Retinal pigment epithelial cell (primary cell): ENCODE data around the gene NDUFS4.

Experiments
- DNase-seq: peaks from one replicate; pipeline ENCODE4 v3.0.0-alpha.2; 2010; ENCODE audit warnings: low read depth
- H3K4me3 ChIP-seq: 2 replicates; pipeline ENCODE4 v1.5.1; 2011; ENCODE audit warnings: mild to moderate bottlenecking, low read length, control low read depth, moderate library complexity
- CTCF ChIP-seq: conservative IDR thresholded peaks from 2 replicates; pipeline ENCODE4 v1.5.1; 2011; ENCODE audit warnings: low read depth, low read length, control low read depth, inconsistent platforms

NDUFS4 gene

GRCh38 chr5:53569453-53569852 lies 9.0 kb downstream of the NDUFS4 start:
- no peak for TF ChIP-seq CTCF
- DNase-seq = no peak
- H3K4me3 ChIP-seq = no peak overlapping the region

DNA sequence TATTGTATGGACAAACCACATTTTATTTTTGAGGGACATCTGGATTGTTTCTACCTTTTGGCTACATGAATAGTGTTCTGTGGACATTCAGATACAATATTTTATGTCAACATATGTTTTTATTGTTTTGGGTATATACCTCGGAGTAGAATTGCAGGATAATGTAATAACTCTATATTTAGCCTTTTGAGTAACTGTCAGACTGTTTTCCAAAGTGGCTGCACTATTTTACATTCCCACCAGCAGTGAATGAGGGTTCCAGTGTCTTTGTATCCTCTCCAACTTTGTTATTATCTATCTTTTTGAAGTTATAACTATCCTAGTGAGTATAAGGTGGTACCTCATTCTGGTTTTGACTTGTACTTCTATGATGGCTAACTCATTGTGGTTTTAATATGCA lies 11.0 kb downstream of the NDUFS4 start:
- no peak overlapping the region for H3K4me3 ChIP-seq
- no peak for TF ChIP-seq CTCF
- DNase-seq = no peak

DNA sequence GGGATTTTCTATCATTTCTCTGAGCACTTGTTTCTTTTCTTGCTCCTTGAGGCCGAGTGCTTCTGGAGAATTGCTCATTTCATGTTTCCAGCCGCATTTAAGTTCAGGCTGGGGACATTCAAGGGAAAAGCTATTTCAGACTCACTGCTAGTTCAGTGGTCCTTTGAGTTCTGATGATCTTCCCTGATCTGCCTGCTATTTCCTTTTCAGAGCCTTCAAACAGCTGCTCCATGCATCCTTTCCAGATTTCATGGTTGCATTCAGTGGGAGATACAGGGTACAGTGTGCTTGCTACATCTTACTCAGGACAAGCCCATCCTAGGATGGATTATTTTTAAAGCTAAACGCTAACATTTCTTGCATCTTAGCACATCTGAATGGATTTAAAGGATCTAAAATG lies 14.7 kb downstream of the NDUFS4 start:
- no peak overlapping the region for H3K4me3 ChIP-seq
- no peak for TF ChIP-seq CTCF
- DNase-seq = no peak

DNA sequence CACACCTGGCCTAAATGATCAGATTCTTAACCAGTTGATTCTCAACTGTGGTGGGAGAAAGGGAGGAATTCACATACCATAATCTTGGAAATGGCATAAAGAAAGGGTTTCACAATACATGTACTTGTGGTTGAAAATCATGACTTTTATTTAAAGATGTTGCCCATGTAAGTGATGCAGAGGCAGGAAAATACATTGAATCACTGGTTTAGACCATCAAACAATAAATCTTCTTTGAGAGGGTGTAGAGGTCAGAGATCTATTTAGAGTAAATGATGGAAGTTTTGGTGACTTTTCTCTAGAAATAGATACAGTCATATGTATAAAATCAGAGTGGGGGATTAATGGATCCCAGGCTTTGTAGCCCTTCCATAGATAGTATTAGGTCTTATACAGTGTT lies 15.4 kb downstream of the NDUFS4 start:
- no peak for DNase-seq
- H3K4me3 ChIP-seq = no peak overlapping the region
- no peak for TF ChIP-seq CTCF

DNA sequence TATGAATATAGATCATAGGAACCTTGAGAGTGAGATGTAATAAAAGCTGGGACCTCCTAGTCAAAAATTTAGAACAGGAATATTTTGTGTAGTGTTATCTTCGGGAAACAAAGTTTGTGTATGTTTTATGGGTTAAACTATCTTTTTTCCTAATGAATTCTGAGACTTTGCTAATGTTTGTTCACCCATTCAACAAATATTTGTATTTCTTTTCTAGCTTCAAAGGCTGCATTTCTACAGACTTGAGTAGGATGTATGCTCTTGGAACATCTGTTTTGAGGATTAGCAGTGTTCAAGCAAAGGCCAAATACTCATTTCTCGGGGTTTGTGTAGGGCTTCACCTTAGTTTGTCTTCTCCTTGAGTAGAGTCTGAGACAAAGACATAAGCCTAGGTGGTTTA lies 16.2 kb downstream of the NDUFS4 start:
- H3K4me3 ChIP-seq = no peak overlapping the region
- TF ChIP-seq CTCF = no peak
- no peak for DNase-seq

DNA sequence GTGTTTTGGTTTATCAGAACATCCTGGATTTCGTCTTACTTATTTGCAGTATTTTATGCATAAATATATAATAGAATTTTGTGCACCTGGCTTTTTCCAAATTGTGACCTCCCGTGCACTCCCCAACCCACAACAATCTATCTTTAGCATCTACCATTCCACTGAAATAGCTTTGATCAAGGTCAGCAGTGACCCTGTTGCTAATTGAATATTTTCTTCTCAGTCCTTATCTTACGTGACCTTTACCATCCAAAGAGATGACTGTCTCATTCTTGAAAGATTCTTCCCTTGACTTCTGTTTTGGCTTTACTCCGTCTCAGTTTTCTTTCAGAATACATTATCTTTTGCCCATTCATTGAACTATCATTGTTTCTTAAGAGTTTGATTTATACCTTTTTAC lies 18.4 kb downstream of the NDUFS4 start:
- DNase-seq = no peak
- no peak overlapping the region for H3K4me3 ChIP-seq
- no peak for TF ChIP-seq CTCF

- no peak for TF ChIP-seq CTCF
- DNase-seq = no peak
- no peak overlapping the region for H3K4me3 ChIP-seq
Measured at GRCh38 chr5:53580547-53580946, 20.1 kb downstream of the NDUFS4 start.
